Thyroid gland (tissue), 4 donors: ENCODE results near the gene OPTC. TPM values are rescaled to one million over a fixed set of nuclear protein-coding genes. Genes with fewer than 3 reads are reported as not detected.

Experiments used
- DNase-seq, 2 donors: peaks; one replicate each; pipeline ENCODE4 v3.0.0-alpha.2; 2019
- H3K27ac ChIP-seq, 3 donors: fragments of 200-600 bp; sonication (generic); 1 replicate in 2 of 3; 2 replicates in 1 of 3; pipeline ENCODE4 v1.5.1; 2016 to 2019; ENCODE audit warnings: mild to moderate bottlenecking in 1 of 3, moderate library complexity in 1 of 3
- H3K27me3 ChIP-seq: fragments of 200-600 bp; sonication (generic); one replicate; pipeline ENCODE4 v1.5.1; 2019
- H3K36me3 ChIP-seq, 2 donors: fragments of 200-600 bp; sonication (generic); one replicate each; pipeline ENCODE4 v1.5.1; 2016 to 2019
- H3K4me1 ChIP-seq, 2 donors: fragments of 200-600 bp; sonication (generic); one replicate each; pipeline ENCODE4 v1.5.1; 2017 to 2019
- H3K4me3 ChIP-seq, 3 donors: fragments of 200-600 bp; sonication (generic); replicated peaks in 1 of 3; 1 replicate in 2 of 3; 2 replicates in 1 of 3; pipeline ENCODE4 v1.5.1; 2016; ENCODE audit warnings: mild to moderate bottlenecking in 1 of 3
- H3K9me3 ChIP-seq: fragments of 200-600 bp; sonication (generic); one replicate; pipeline ENCODE4 v1.5.1; 2017
- CTCF ChIP-seq, 6 experiments: fragments of 200-600 bp in 3 of 6; fragments of 450-650 bp in 3 of 6; sonication (generic) in 3 of 6; IDR thresholded peaks; one replicate each; pipeline ENCODE4 v1.5.1; 2016 to 2019; ENCODE audit warnings: antibody characterized with exemption in 6 of 6, mild to moderate bottlenecking in 2 of 6, inconsistent platforms in 1 of 6, moderate library complexity in 1 of 6
- POLR2A ChIP-seq, 2 donors: fragments of 450-650 bp; IDR thresholded peaks; one replicate each; pipeline ENCODE4 v1.6.1; 2017; ENCODE audit warnings: antibody characterized with exemption in 2 of 2, mild to moderate bottlenecking in 2 of 2, moderate library complexity in 1 of 2
- WGBS, 2 donors: methylation state at CpG; one replicate each; pipeline ENCODE4 v1.1.5; 2017; 5-methylcytosine and 5-hydroxymethylcytosine counted together
- intact Hi-C: fragments of 100-400 bp; cut with DNase I; formaldehyde crosslinking; loops from one replicate; pipeline ENCODE4 v1.15.1; 2023
- total RNA-seq, 4 donors: library from RNA; depleted of rRNA; stranded (reverse); fragments of >200 nt; gene quantifications; one replicate each; pipeline ENCODE4 v1.2.3, GENCODE V29; 2016

The OPTC gene
- total RNA-seq, 4 donors from 2014 or later = not detected

DNA sequence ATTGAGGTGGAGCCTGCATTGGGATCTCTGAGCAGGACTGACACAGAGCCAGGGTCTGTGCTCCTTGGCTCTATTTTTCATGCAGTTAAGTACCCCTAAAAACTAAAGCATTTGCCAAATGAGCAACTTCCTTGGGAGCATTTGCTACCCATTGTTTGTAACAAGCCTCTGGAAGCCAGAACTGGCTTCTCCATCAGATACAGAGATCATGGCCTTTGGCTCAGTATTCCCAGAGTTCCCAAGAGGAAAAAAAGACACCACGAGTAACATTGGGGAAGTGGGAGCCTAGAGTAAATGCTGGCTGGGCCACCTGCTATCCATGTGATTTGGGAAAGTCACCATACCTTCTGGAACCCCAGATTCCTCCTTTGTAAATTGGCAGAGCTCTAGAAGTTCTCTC is 44.8 kb downstream of the OPTC start:
- no peak overlapping the region for H3K27ac ChIP-seq
- no peaks in the 10 kb centered on the region for H3K36me3 ChIP-seq

DNA sequence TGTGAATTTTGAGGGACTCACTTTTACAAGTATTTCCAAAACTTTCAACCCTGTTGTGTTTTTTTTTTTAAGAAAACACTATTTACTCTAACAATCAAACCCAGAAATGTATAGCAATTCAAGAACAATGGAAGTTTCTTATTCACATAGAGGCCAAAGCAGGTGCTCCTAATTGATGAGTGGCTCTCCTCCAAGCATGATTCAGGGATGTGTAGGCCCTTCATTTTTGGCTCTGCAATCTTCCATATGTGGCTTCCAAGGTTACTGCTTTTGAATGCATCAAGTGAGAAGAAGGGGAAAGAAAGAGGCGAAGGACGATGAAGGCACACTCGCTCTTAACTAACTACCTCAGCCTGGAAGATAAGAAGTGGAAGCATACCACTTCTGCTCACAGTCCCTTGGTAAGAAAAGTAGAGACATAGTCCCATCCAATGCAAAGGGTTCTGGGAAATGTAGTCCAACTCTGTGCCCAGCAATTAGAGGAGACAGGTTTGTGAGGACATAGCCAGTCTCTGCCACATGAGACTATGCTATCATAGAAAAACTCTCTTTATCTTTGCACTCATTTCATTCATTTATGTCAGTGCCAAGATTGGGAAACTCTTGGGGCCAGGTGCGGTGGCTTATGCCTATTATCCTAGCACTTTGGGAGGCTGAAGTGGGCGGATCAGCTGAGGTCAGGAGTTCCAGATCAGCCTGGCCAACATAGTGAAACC is 46.0 kb downstream of the OPTC start:
- no peak overlapping the region for H3K4me3 ChIP-seq
- H3K9me3 ChIP-seq = no peaks in the 10 kb centered on the region
- no peak overlapping the region for H3K27ac ChIP-seq
- TF ChIP-seq CTCF (IDR thresholded peaks at IDR 0.05) (no peak), POLR2A (IDR thresholded peaks at IDR 0.05) (no peak)
- WGBS, 2 donors = 92 to 94% methylated on average over 5 of the region's 5 CpGs
- intact Hi-C loops = no loop called here
- H3K4me1 ChIP-seq = no peaks in the 10 kb centered on the region
- DNase-seq = no peak
- no peaks in the 10 kb centered on the region for H3K27me3 ChIP-seq
- no peaks in the 10 kb centered on the region for H3K36me3 ChIP-seq

More for the DNA sequence above, 44.8 kb downstream of the OPTC start:
- TF ChIP-seq POLR2A (IDR thresholded peaks at IDR 0.05) (no peak), CTCF (IDR thresholded peaks at IDR 0.05) (no peak)
- 35 to 57% methylated on average over 1 of the region's 1 CpG for WGBS, 2 donors
- H3K9me3 ChIP-seq = no peaks in the 10 kb centered on the region
- no peak for DNase-seq
- H3K27me3 ChIP-seq = no peaks in the 10 kb centered on the region
- H3K4me1 ChIP-seq = no peaks in the 10 kb centered on the region
- H3K4me3 ChIP-seq = no peak overlapping the region
- intact Hi-C loops = no loop called here

- DNase-seq = no peak
- no peaks in the 10 kb centered on the region for H3K36me3 ChIP-seq
- intact Hi-C loops = no loop called here
- H3K4me1 ChIP-seq = no peaks in the 10 kb centered on the region
- no peak overlapping the region for H3K27ac ChIP-seq
- H3K4me3 ChIP-seq = no peak overlapping the region
- no peaks in the 10 kb centered on the region for H3K27me3 ChIP-seq
- TF ChIP-seq CTCF (IDR thresholded peaks at IDR 0.05) (no peak), POLR2A (IDR thresholded peaks at IDR 0.05) (no peak)
- H3K9me3 ChIP-seq = no peaks in the 10 kb centered on the region
- 71 to 78% methylated on average over 3 of the region's 3 CpGs for WGBS, 2 donors
Observed at GRCh38 chr1:203544485-203544884, 50.5 kb downstream of the OPTC start.

DNA sequence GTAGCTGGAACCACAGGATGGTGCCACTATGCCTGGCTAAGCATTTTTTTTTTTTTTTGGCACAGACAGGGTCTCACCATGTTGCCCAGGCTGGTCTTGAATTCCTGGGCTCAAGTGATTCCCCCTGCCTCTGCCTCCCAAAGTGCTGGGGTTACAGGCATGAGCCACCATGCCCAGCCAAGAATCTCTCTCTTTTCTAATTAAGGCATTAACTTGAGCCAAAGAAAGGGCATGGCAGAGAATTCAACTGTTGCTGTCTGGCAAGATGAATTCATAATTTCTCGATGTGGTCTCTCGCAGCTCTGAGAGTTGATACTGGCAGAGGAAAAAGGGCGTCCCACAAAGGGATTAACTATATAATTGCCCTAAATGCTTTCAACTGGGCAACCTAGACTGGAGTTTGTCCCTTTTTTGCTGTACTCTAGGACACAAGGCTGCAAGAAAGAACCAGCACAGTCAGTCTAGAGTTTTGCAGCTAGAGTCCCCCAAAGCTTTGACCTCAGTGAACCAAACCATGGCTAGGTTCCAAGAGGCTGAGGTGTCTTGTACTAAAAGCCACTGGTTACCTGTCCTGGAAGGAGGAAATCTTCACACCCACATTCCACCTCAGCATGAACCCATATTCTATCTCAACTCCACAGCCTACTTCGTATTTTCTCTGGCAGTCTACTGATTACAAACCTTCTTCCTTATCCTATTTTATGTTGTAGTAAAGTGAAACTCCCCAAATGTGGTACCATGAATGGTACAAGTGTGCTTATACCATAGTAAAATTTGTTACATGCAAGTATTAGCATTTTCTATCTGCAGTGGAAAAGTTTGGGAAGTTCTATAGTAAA is 51.2 kb downstream of the OPTC start:
- no peak for TF ChIP-seq CTCF (IDR thresholded peaks at IDR 0.05)
- TF ChIP-seq POLR2A (IDR thresholded peaks at IDR 0.05) = no peak
- no peak overlapping the region for H3K27ac ChIP-seq

GRCh38 chr1:203546274-203546673 is 52.3 kb downstream of the OPTC start:
- Histone ChIP-seq H3K4me3 (no peak overlapping the region), H3K4me1 (no peaks in the 10 kb centered on the region), H3K27ac (no peak overlapping the region), H3K9me3 (no peaks in the 10 kb centered on the region), H3K36me3 (no peaks in the 10 kb centered on the region), H3K27me3 (no peaks in the 10 kb centered on the region)
- TF ChIP-seq POLR2A (IDR thresholded peaks at IDR 0.05) = no peak
- TF ChIP-seq CTCF (IDR thresholded peaks at IDR 0.05) = no peak
- intact Hi-C loops = no loop called here
- 92 to 100% methylated on average over 1 of the region's 1 CpG for WGBS, 2 donors
- DNase-seq = no peak

More for the DNA sequence above, 51.2 kb downstream of the OPTC start:
- Histone ChIP-seq H3K4me3 (no peak overlapping the region), H3K36me3 (no peaks in the 10 kb centered on the region), H3K9me3 (no peaks in the 10 kb centered on the region), H3K27me3 (no peaks in the 10 kb centered on the region), H3K4me1 (no peaks in the 10 kb centered on the region)
- 78 to 83% methylated on average over 4 of the region's 4 CpGs for WGBS, 2 donors
- intact Hi-C loops = no loop called here
- no peak for DNase-seq
